ENCODE results near the gene TUBB.
A peak's percentile ranks its signal among the peaks of the same experiment; 100 is the strongest.
"Not testable (repeated sequence)": the region's sequence is repeated elsewhere in the genome, so short reads cannot be mapped to it uniquely, and the experiment has no call there.

The TUBB gene

DNA sequence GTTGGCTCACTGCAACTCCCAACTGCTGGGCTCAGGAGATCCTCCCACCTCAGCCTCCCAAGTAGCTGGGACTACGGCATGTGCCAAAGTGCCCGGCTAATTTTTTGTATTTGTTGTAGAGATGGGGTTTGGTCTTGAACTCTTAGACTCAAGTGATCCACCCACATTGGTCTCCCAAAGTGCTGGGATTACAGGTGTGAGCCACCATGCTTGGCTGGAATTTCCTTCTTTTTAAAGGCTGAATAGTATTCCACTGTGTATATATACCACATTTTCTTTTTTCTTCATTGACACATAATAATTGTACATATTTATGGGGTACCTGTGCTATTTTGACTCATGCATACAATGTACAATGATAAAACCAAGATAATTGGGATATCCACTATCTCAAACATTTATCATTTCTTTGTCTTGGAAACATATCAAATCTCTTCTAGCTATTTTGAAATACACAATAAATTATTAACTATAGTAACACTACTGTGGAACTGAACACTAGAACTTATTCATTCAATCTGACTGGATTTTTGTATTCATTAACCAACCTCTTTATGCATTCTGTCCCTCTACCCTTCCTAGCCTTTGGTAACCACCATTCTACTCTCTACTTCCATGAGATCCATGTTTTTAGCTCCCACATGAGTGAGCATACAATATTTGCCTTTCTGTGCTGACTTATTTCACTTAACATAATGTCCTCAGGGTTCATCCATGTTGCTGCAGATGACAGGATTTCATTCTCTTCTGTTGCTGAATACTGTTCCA, 10.9 kb upstream of the TUBB start:
- in situ Hi-C loops (cut with MboI; ENCODE audit: low sequenced_read_pairs, unreplicated experiment): no loop called here
- DNase-seq (ENCODE audit: low spot score): no peak
- TF ChIP-seq, protein P1, sequence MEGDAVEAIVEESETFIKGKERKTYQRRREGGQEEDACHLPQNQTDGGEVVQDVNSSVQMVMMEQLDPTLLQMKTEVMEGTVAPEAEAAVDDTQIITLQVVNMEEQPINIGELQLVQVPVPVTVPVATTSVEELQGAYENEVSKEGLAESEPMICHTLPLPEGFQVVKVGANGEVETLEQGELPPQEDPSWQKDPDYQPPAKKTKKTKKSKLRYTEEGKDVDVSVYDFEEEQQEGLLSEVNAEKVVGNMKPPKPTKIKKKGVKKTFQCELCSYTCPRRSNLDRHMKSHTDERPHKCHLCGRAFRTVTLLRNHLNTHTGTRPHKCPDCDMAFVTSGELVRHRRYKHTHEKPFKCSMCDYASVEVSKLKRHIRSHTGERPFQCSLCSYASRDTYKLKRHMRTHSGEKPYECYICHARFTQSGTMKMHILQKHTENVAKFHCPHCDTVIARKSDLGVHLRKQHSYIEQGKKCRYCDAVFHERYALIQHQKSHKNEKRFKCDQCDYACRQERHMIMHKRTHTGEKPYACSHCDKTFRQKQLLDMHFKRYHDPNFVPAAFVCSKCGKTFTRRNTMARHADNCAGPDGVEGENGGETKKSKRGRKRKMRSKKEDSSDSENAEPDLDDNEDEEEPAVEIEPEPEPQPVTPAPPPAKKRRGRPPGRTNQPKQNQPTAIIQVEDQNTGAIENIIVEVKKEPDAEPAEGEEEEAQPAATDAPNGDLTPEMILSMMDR (IDR thresholded peaks at IDR 0.05; ENCODE audit: borderline replicate concordance, control extremely low read depth, extremely low read depth, insufficient read depth, missing control alignments): no peak

DNA sequence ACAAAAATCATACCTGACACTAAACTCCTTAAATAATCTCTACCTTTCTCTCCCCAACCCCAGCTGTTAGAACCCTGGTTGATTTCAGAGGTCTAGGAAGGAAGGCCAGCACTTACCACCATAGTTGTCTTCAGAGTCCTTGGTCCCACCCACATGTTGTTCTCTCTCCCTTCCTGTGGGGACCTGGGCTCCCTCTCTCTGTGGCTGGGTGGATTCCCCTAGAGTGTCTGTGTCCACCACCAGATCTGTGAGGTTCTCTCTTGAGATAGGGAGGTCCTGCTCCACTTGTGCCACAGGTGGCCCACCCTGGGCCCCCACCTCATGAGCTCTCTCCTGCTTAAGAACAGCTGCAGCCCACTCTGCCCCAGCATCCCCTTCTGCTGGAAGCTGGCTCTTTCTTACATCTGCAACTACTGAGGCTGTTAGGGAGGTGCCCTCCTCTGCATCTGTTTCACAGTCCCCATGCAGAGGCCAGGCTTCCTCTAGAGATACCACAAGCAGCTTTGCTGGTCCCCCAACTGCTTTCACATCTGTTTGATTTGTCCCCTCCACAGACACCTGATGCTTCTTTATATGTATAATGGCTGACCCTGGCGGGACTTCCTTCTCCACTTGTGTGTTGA, 8.3 kb upstream of the TUBB start:
- in situ Hi-C loops (cut with MboI; ENCODE audit: low sequenced_read_pairs, unreplicated experiment): no loop called here
- peak; percentile 63 for DNase-seq (ENCODE audit: low spot score)
- TF ChIP-seq, protein P1 (IDR thresholded peaks at IDR 0.05; ENCODE audit: borderline replicate concordance, control extremely low read depth, extremely low read depth, insufficient read depth, missing control alignments): no peak

DNA sequence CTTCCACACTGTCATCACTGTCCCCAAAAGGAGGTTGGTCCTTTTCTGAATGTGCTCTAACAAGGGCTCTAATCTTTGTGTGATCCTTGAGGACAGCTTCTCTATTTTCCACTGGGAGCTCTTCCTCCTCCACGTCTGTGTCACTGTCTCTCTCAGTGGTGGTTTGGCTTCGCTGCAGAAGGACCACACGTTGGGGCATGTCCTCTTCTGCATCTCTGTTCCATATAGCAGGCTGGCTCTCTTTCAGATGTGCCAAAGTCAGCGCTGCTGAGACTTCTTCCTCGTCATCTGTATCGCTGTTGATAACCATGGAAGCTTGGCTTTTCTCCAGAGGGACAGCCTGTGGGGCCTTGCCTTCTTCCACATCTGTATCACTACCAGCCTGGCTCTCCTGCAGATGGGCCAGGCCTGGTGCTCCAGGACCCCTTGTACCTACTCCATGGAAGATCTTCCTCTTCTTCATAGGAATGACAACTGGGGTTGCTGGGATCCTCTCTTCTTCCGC, 7.7 kb upstream of the TUBB start:
- DNase-seq (ENCODE audit: low spot score): no peak
- in situ Hi-C loops (cut with MboI; ENCODE audit: low sequenced_read_pairs, unreplicated experiment): no loop called here
- TF ChIP-seq, protein P1 (IDR thresholded peaks at IDR 0.05; ENCODE audit: borderline replicate concordance, control extremely low read depth, extremely low read depth, insufficient read depth, missing control alignments): no peak

DNA sequence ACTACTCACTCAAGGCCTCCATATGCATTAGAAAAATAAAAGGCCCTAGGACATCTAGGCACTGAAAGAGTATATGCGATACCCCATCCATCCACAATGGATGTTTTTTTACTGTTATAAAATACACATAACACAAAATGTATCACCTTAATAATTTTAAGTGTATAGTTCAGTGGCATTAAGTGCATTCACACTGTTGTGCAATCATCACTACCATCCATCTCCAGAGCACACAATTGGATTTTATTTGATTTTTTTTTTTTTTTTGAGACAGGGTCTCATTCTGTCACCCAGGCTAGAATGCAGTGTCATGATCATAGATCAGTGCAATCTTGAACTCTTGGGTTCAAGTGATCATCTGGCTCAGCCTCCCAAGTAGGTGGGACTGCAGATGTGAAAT, 5.9 kb upstream of the TUBB start:
- DNase-seq (ENCODE audit: low spot score): no peak
- in situ Hi-C loops (cut with MboI; ENCODE audit: low sequenced_read_pairs, unreplicated experiment): no loop called here
- TF ChIP-seq, protein P1 (IDR thresholded peaks at IDR 0.05; ENCODE audit: borderline replicate concordance, control extremely low read depth, extremely low read depth, insufficient read depth, missing control alignments): no peak

DNA sequence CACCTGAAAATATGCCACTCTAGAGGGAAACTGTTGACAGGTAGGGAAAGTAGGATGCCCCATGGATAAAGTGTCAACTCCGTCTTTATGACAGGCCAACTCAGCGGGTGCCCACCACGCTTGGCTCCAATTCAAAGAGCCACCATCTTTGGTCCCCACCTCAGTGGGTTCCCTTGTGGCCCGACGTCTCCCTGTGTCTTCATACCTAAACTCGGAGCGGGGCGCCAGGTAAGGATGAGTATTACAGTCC, 3.3 kb upstream of the TUBB start:
- in situ Hi-C loops (cut with MboI; ENCODE audit: low sequenced_read_pairs, unreplicated experiment): no loop called here
- TF ChIP-seq, protein P1 (IDR thresholded peaks at IDR 0.05; ENCODE audit: borderline replicate concordance, control extremely low read depth, extremely low read depth, insufficient read depth, missing control alignments): no peak
- no peak for DNase-seq (ENCODE audit: low spot score)

DNA sequence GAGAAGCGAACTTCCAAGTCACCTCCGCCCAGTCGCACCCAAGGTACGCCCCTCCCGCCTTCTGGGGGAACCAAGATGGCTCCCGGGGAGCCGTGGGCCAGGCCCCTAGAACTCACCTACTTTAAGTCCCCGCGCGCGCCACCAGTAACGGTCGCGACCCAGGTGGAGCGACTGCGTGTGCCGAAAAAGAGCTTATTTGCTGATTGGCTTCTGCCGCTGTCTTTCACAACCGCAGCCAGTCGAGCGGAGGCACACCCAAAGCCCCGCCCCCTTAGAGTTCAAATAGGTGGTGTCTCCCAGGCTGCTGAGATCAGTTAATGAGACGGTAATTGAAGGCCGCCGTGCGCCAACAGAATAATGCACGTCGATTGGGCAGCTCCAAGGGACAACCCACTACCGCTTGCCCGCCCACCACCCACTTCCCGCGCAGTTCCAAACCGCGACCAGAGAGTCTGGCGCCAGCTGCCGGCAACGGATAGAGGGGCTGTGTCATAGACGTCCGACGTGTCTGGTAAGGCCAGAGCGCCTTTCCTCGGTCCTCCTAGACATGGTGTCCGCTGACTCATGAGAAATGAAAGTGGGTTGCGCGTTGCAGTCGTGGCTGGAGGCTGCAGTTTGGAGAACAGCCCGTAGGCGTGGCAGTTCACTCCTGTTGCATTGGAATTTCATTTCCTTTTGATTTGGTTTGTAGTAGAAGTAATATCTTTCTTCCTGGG, 2.9 kb upstream of the TUBB start, which contains the start of gene MDC1:
TSS of gene MDC1 (minus strand) at position 153 of the 716 bp plus-strand sequence. CDS start 2,106 bp downstream, outside the sequence.
- peak; percentile 95 for DNase-seq (ENCODE audit: low spot score)
- in situ Hi-C loops (cut with MboI; ENCODE audit: low sequenced_read_pairs, unreplicated experiment): no loop called here
- TF ChIP-seq, protein P1 (IDR thresholded peaks at IDR 0.05; ENCODE audit: borderline replicate concordance, control extremely low read depth, extremely low read depth, insufficient read depth, missing control alignments): no peak

DNA sequence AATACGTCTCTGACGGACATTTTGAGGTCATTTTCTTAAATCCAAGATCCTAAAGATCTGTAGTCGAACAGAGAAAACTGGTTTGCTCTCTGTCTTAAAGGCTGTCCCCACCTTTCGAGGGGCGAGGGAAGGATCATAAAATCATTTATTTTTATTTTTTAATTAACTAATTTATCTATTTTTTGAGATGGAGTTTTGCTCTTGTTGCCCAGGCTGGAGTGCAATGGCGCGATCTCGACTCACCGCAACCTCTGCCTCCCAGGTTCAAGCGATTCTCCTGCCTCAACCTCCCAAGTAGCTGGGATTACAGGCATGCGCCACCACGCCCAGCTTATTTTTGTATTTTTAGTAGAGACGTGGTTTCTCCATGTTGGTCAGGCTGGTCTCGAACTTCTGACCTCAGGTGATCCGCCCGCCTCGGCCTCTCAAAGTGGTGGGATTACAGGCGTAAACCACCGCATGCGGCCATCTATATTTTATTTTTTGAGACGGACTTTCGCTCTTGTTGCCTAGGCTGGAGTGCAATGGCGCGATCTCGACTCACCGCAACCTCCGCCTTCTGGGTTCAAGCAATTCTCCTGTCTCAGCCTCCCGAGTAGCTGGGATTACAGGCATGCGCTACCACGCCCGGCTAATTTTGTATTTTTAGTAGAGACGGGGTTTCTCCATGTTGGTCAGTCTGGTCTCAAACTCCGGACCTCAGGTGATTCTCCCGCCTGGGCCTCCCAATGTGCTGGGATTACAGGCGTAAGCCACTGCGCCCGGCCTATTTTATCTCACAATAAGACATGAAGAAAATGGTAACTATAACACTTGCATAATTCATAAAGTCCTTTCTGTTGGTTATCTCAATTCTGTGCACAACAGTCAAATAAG, 2.1 kb upstream of the TUBB start:
- DNase-seq (ENCODE audit: low spot score); in situ Hi-C loops (cut with MboI; ENCODE audit: low sequenced_read_pairs, unreplicated experiment): not testable (repeated sequence)
